Left lung (tissue), 10 donors: ENCODE data around the gene LRRN4CL. TPM values are rescaled to one million over a fixed set of nuclear protein-coding genes. Genes with fewer than 3 reads are reported as not detected.
"Not testable (repeated sequence)": the region's sequence is repeated elsewhere in the genome, so short reads cannot be mapped to it uniquely, and the experiment has no call there.

ENCODE experiments used
- ATAC-seq: fragments of 200-7000 bp; cut with Tn5 transposase; one replicate; pipeline ENCODE4 v1.9.1; 2020; ENCODE audit warnings: moderate library complexity
- DNase-seq, 4 donors: peaks; one replicate each; pipeline ENCODE4 v3.0.0-alpha.2; 2013 to 2020
- H3K27ac ChIP-seq, 2 donors: fragments of 200-600 bp; sonication (generic) in 1 of 2; one replicate each; pipeline versions ENCODE4 v1.5.0 to v1.8.0; 2020 to 2021
- H3K27me3 ChIP-seq, 2 donors: fragments of 200-600 bp; sonication (generic) in 1 of 2; one replicate each; pipeline versions ENCODE4 v1.5.0 to v1.8.0; 2020 to 2021
- H3K36me3 ChIP-seq, 2 donors: fragments of 200-600 bp; sonication (generic) in 1 of 2; one replicate each; pipeline versions ENCODE4 v1.5.0 to v1.8.0; 2020 to 2021
- H3K4me1 ChIP-seq, 2 donors: fragments of 200-600 bp; one replicate each; pipeline ENCODE4 v1.8.0; 2021
- H3K4me3 ChIP-seq, 2 donors: fragments of 200-600 bp; sonication (generic) in 1 of 2; one replicate each; pipeline versions ENCODE4 v1.5.0 to v1.8.0; 2020 to 2021; ENCODE audit warnings: mild to moderate bottlenecking in 1 of 2
- H3K9me3 ChIP-seq, 2 donors: fragments of 200-600 bp; sonication (generic) in 1 of 2; one replicate each; pipeline versions ENCODE4 v1.5.0 to v1.8.0; 2020 to 2021
- intact Hi-C, 2 donors: fragments of 100-400 bp; cut with DNase I; formaldehyde crosslinking; loops; one replicate each; pipeline versions ENCODE4 v1.11.2 to v1.14.2; 2022
- polyA plus RNA-seq, 6 donors: library from polyadenylated mRNA; unstranded; fragments of 120-200 nt; gene quantifications; one replicate each; pipeline ENCODE4 v1.2.1, GENCODE V29; 2013; ENCODE audit not compliant: insufficient read length in 6 of 6
- total RNA-seq, 2 donors: library from RNA; stranded (reverse); fragmentation: NEBNext Ultra II Directional; extraction: Animal tissue kit (Norgen Biotek cat#: 25700); gene quantifications; one replicate each; pipeline ENCODE4 v1.2.1, GENCODE V29; 2021
- TF ChIP-seq, protein P1 (sequence below), 2 donors: fragments of 200-600 bp; sonication (generic) in 1 of 2; IDR thresholded peaks; one replicate each; pipeline versions ENCODE4 v1.5.0 to v1.8.0; 2021; ENCODE audit warnings: antibody characterized with exemption in 2 of 2
- donor health status: DM: no; HTN: yes; CAD: no.
- donor health status: DM: no; HTN: no; CAD: no.

The LRRN4CL gene
- total and polyA plus RNA-seq, 8 donors, result 0.32 to 2.0 (median 0.69) TPM

DNA sequence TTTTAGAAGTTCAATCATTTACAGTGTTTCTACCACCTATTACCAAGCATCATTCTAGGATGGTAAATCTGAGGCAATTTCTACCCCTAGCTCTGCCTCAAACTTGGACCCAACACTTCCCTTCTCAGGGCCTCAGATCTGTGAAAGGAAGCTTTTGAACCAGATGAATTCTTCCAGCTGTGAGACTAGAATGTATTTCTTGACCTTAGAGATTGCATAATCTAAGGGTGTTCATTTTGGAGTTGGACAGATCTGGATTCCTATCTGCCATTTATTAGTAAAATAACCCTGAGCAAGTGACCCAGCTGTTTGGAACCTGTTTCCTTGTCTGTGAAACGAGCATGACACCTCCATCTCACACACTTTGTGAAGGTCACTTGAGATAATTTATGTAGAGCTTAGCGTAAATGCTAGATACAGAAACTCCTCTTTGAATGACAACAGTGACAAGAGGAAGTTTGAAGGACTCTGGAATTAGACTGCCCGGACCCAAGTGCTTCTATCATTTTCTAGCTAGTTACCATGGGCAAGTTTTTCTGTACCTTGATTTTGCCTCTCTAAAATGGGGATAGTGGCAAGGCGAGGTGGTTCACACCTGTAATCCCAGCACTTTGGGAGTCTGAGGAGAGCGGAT lies 32.4 kb downstream of the LRRN4CL start:
- TF ChIP-seq, protein P1, sequence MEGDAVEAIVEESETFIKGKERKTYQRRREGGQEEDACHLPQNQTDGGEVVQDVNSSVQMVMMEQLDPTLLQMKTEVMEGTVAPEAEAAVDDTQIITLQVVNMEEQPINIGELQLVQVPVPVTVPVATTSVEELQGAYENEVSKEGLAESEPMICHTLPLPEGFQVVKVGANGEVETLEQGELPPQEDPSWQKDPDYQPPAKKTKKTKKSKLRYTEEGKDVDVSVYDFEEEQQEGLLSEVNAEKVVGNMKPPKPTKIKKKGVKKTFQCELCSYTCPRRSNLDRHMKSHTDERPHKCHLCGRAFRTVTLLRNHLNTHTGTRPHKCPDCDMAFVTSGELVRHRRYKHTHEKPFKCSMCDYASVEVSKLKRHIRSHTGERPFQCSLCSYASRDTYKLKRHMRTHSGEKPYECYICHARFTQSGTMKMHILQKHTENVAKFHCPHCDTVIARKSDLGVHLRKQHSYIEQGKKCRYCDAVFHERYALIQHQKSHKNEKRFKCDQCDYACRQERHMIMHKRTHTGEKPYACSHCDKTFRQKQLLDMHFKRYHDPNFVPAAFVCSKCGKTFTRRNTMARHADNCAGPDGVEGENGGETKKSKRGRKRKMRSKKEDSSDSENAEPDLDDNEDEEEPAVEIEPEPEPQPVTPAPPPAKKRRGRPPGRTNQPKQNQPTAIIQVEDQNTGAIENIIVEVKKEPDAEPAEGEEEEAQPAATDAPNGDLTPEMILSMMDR (IDR thresholded peaks at IDR 0.05), result no peak
- ATAC-seq (no peak), DNase-seq (peak in 1 of 4 donors; percentile 23)
- intact Hi-C loops, result no loop called here
- Histone ChIP-seq H3K36me3 (peaks cover 0 to 13% of the 10 kb centered on the region in 2 donors), H3K4me1 (peaks cover 2 to 8% of the 10 kb centered on the region in 2 donors), H3K27me3 (no peaks in the 10 kb centered on the region), H3K9me3 (no peaks in the 10 kb centered on the region), H3K27ac (no peak overlapping the region), H3K4me3 (no peak overlapping the region)

DNA sequence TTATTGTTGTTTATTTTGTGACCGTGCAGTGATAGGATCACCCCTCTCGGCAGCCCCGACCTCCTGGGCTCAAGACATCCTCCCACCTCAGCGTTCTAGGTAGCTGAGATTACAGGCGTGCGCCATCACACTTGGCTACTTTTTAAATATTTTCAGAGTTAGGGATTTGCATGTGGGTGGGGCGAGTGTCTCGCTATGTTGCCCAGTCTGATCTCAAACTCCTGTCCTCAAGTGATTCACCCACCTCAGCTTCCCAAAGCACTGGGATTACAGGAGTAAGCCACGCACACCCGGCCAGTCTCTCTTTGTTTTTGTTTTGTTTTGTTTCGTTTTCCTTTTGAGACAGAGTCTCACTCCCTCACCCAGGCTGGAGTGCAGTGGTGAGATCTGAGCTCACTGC lies 35.0 kb downstream of the LRRN4CL start:
- ATAC-seq, result no peak
- intact Hi-C loops, result no loop called here
- peaks cover 5 to 17% of the 10 kb centered on the region in 2 donors for H3K4me1 ChIP-seq

DNA sequence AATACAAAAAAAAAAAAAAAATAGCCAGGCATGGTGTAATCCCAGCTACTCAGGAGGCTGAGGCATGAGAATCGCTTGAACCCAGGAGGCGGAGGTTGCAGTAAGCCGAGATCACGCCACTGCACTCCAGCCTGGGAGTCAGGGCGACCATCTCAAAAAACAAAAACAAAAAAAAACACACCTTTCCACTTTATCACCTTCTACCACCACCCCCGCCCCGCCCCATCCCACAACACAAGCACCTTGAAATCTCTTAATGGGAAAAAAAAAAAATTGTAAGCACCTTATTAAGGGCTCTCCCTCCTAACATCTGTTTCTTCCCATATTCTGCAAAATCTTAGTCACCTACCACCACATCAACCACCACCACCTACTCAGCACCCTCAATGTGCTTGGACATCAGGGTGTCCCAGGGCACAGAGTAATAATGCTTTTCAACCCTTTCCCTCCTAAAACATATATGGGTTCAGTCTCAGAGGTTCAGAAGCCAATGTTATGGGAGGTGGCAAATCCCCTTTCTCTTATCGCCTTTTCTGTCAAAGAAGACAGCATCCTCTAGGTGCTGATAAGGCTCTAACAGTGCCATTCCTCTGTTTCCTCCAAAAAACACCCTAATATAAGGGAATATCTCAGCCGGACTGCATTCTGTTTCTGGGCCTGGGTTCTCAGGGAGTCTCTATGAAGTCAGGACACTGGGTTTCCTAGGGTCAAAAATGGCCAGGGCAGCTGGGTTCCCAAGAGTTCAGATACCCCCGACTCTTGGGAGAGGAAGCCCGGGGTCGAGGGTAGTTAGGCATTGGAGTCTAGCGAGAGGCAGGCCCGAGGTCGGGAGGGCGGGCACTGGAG lies 36.9 kb downstream of the LRRN4CL start:
- H3K36me3 ChIP-seq, result peaks cover 0 to 32% of the 10 kb centered on the region in 2 donors
- peak overlapping the region; percentile 90 to 96 for H3K27ac ChIP-seq
- ATAC-seq, result peak; percentile 14
- peaks cover 5 to 20% of the 10 kb centered on the region in 2 donors for H3K4me1 ChIP-seq
- H3K4me3 ChIP-seq, result peak overlapping the region; percentile 80 to 84
- TF ChIP-seq, protein P1 (IDR thresholded peaks at IDR 0.05), result no peak
- no peaks in the 10 kb centered on the region for H3K27me3 ChIP-seq
- no peak for DNase-seq
- intact Hi-C loops, result no loop called here
- no peaks in the 10 kb centered on the region for H3K9me3 ChIP-seq

More for the DNA sequence above, 35.0 kb downstream of the LRRN4CL start:
- Histone ChIP-seq H3K27ac (no peak overlapping the region), H3K27me3 (no peaks in the 10 kb centered on the region), H3K9me3 (no peaks in the 10 kb centered on the region), H3K36me3 (peaks cover 0 to 12% of the 10 kb centered on the region in 2 donors), H3K4me3 (no peak overlapping the region)
- TF ChIP-seq, protein P1 (IDR thresholded peaks at IDR 0.05), result no peak
- no peak for DNase-seq

DNA sequence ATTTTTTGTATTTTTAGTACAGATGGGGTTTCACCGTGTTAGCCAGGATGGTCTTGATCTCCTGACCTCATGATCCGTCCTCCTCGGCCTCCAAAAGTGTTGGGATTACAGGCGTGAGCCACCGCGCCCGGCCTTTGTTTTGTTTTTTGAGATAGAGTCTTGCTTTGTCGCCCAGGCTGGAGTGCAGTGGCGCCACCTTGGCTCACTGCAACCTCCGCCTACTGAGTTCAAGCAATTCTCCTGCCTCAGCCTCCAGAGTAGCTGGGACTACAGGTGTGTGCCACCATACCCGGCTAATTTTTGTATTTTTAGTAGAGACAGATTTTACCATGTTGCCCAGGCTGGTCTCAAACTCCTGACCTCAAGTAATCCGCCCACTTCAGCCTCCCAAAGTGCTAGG lies 39.0 kb downstream of the LRRN4CL start:
- H3K27ac ChIP-seq, H3K9me3 ChIP-seq, ATAC-seq, intact Hi-C loops, H3K27me3 ChIP-seq, H3K4me3 ChIP-seq: not testable (repeated sequence)
- DNase-seq, result peak in 1 of 4 donors; percentile 36
- peaks cover 17 to 35% of the 10 kb centered on the region in 2 donors for H3K4me1 ChIP-seq
- peaks cover 0 to 33% of the 10 kb centered on the region in 2 donors for H3K36me3 ChIP-seq

DNA sequence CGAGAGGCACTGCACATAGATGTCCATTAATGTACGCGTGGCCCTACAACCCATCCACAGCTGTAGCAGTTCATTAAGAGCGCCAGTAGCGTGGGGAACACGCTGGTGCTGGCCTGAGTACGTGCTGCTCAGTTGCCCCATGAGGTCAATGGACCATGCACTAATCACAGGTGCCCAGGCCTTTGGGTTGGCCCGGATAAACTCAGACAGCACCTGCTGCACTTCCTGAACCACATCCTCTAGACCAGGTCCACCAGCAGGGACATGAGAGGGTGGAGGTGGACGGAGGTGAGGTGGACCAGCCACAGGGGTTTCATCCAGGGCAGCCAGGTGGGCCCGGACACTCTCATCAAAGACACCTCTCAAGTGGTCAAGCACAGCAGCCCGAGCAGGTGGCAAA lies 39.8 kb downstream of the LRRN4CL start:
- Histone ChIP-seq H3K27ac (no peak overlapping the region), H3K36me3 (peaks cover 0 to 33% of the 10 kb centered on the region in 2 donors), H3K4me3 (no peak overlapping the region), H3K27me3 (no peaks in the 10 kb centered on the region), H3K4me1 (peaks cover 20 to 43% of the 10 kb centered on the region in 2 donors), H3K9me3 (no peaks in the 10 kb centered on the region)
- DNase-seq (no peak), ATAC-seq (no peak)
- intact Hi-C loops, result no loop called here
- TF ChIP-seq, protein P1 (IDR thresholded peaks at IDR 0.05), result no peak
